Fibroblast of lung (primary cell): ENCODE measurements around the gene DUSP3.

Experiments
- CTCF ChIP-seq, 2 donors: IDR thresholded peaks in 1 of 2; conservative IDR thresholded peaks in 1 of 2; 1 replicate in 1 of 2; 2 replicates in 1 of 2; pipeline ENCODE4 v1.5.1; 2011 to 2012; ENCODE audit warnings: low read length in 2 of 2, control low read depth in 1 of 2, inconsistent platforms in 1 of 2, low read depth in 1 of 2, mild to moderate bottlenecking in 1 of 2
- EZH2 ChIP-seq: IDR thresholded peaks from 2 replicates; pipeline ENCODE4 v1.5.1; 2012; ENCODE audit warnings: low read length, control low read depth, mild to moderate bottlenecking; ENCODE audit errors: missing control alignments

GRCh38 chr17:43788540-43788939, 9.8 kb upstream of the DUSP3 start:
- TF ChIP-seq CTCF (conservative IDR thresholded peaks at IDR 0.05 in 1 of 2, IDR thresholded peaks at IDR 0.05 in 1 of 2; ENCODE audit: low read depth in 1 of 2, low read length in 2 of 2) (no peak), EZH2 (no peak)
